Activated CD8-positive, alpha-beta memory T cell treated with anti-CD3 and anti-CD28 coated beads, Interleukin-2, amount 10 ng/mL, durations not matched to agents 7 days and 5 days (primary cell): ENCODE results near the gene DBH. TPM values are rescaled to one million over a fixed set of nuclear protein-coding genes. Genes with fewer than 3 reads are reported as not detected.

Source experiments
- ATAC-seq: fragments of 150-1000 bp; cut with Tn5 transposase; one replicate; pipeline ENCODE4 v1.10.0; 2021; ENCODE audit warnings: moderate library complexity
- CTCF ChIA-PET: fragments of 350-600 bp; sonication (Branson Sonifier 250); formaldehyde crosslinking; loops from one replicate; lab custom pipeline; 2021; ENCODE audit warnings: antibody characterized with exemption; lab: Charles Lee
- DNase-seq: peaks from one replicate; pipeline ENCODE4 v3.0.0-alpha.2; 2020
- H3K27ac Mint-ChIP-seq: one replicate; pipeline ENCODE4 v1.8.0; 2021; ENCODE audit warnings: mild to moderate bottlenecking, mixed read lengths
- H3K27me3 Mint-ChIP-seq: one replicate; pipeline ENCODE4 v1.8.0; 2021; ENCODE audit warnings: mixed read lengths
- H3K36me3 Mint-ChIP-seq: one replicate; pipeline ENCODE4 v1.8.0; 2021; ENCODE audit warnings: mild to moderate bottlenecking, mixed read lengths
- H3K4me1 Mint-ChIP-seq: one replicate; pipeline ENCODE4 v1.8.0; 2021; ENCODE audit warnings: mixed read lengths
- H3K4me3 Mint-ChIP-seq: one replicate; pipeline ENCODE4 v1.8.0; 2021; ENCODE audit warnings: mild to moderate bottlenecking, moderate library complexity, mixed read lengths
- H3K9me3 Mint-ChIP-seq: one replicate; pipeline ENCODE4 v1.8.0; 2022; ENCODE audit warnings: low read depth, mixed read lengths
- total RNA-seq, 2 experiments: library from RNA; stranded (reverse); gene quantifications; one replicate each; pipeline ENCODE4 v1.2.3, GENCODE V29; 2021

The DBH gene
- total RNA-seq, 2 experiments from 2014 or later = not detected

DNA sequence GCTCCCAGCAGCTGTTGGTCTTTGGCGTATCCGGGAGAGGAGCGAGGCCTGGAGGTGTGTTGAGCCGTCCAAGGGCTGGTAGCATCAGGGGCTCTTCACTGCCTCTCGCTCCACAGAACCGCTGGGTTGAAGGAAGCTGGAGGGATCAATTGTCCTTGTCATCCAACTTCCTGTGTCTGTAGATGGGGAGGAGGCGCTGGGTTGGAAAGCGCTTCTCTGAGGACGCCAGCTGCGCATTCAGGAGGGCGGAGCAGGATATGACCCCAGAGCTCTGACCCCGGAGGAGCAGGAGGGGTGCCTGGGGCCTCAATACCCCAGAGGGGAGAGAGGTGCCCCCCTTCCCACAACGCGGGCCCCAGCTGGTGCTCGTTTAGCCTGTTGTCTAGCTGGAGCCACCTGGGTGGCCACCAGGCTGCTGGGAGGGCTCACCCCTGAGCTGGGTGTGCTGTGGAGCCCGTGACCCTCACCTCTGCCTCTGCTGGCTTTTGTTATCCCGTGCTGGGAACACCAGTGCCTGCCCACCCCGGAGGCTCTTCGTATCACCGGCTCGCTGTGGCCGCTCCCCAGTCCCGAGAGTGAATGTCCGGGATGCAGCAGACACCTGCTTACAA lies 2.0 kb upstream of the DBH start:
- CTCF ChIA-PET = interaction anchor here (1.5 to 1.6 kb wide), 3 partner anchors 20 to 109 kb away, joined by 3 to 6 read pairs (median 4); no protein-coding TSS in a partner anchor
- no peak for DNase-seq
- Mint-ChIP-seq H3K27me3 (peaks cover 2% of the 10 kb centered on the region), H3K4me3 (no peak overlapping the region), H3K9me3 (no peaks in the 10 kb centered on the region), H3K4me1 (no peaks in the 10 kb centered on the region), H3K27ac (no peak overlapping the region), H3K36me3 (no peaks in the 10 kb centered on the region)
- no peak for ATAC-seq

DNA sequence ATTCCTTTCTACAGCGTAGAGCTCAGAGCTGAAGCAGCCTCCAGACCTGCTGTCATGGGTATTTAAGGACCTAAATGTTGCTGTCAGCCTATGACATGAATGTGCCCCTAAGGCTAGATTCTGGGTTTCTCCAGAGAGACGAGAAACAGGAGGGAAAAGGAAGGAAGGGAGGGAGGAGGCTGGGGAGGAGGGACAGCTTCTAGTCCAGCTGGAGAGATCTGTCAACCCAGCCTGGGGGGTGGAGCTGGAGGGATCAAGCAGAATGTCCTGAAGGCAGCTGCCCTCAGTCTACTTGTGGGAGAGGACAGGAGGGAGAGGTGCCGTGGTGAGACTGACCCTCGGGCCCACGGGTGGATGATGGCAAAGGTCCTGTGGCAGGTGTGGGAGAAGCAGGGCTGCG lies 1.1 kb upstream of the DBH start:
- ATAC-seq (no peak), DNase-seq (no peak)
- Mint-ChIP-seq H3K4me1 (no peaks in the 10 kb centered on the region), H3K36me3 (no peaks in the 10 kb centered on the region), H3K9me3 (no peaks in the 10 kb centered on the region), H3K4me3 (no peak overlapping the region), H3K27me3 (peaks cover 4% of the 10 kb centered on the region), H3K27ac (no peak overlapping the region)
- CTCF ChIA-PET = interaction anchor here (1.5 to 1.6 kb wide), 3 partner anchors 20 to 108 kb away, joined by 3 to 6 read pairs (median 4); no protein-coding TSS in a partner anchor

DNA sequence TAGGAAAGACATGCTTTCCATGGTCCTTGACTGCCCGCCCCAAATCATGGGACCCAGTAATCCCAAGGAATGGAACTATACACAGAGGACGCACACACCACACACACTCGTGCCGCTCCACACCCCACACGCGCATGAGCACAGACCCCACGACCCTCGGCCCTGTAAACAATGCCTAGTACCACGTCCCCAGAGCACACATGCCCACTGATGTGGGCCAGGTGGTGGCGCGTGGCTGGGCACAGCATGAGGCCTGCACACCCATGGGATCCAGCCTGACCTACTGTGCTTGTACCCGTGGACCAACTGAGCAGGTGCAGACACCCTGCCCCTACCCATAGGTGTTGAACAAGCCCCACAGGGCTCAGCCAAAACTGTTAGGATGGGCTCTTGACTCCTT lies 739 bp downstream of the DBH start:
- ATAC-seq (no peak), DNase-seq (no peak)
- CTCF ChIA-PET = interaction anchor here (0.5 kb wide), 1 partner anchor 256 kb away, joined by 3 read pairs; no protein-coding TSS in a partner anchor
- Mint-ChIP-seq H3K4me3 (no peak overlapping the region), H3K36me3 (no peaks in the 10 kb centered on the region), H3K27ac (no peak overlapping the region), H3K4me1 (no peaks in the 10 kb centered on the region), H3K27me3 (peaks cover 2% of the 10 kb centered on the region), H3K9me3 (no peaks in the 10 kb centered on the region)

DNA sequence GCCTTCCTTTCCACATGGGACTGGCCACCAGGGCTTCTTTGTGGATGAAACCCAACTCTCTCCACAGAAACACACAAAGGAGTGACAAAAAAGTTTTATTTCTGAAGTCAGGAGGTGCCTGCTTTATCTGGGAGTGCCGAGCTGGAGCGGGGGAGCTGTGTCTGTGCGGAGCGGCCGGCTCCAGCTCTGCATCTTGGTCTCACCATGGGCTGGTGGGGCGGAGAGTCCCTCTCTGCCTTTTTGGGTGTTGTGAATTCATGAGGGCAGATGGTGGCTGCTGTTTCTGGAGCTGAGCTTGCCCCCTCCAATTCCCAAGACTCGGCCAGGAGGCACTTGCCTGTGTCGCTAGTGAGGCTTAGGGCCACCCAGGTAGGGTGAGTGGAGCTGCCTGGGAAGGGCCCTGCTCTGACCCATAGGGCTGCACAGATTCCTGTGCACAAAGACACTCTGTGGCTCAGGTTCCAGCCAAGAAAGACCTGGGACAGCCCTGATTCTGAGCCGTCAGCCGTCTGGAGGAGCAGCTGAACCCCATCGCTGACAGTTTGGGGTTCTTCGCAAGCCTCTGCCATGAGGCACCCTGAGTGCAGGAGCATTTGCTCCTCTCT lies 1.4 kb downstream of the DBH start:
- DNase-seq (no peak), ATAC-seq (no peak)
- Mint-ChIP-seq H3K4me1 (no peaks in the 10 kb centered on the region), H3K36me3 (no peaks in the 10 kb centered on the region), H3K4me3 (no peak overlapping the region), H3K27me3 (peaks cover 2% of the 10 kb centered on the region), H3K9me3 (no peaks in the 10 kb centered on the region), H3K27ac (no peak overlapping the region)
- CTCF ChIA-PET = interaction anchor here (0.5 kb wide), 1 partner anchor 257 kb away, joined by 3 read pairs; no protein-coding TSS in a partner anchor

DNA sequence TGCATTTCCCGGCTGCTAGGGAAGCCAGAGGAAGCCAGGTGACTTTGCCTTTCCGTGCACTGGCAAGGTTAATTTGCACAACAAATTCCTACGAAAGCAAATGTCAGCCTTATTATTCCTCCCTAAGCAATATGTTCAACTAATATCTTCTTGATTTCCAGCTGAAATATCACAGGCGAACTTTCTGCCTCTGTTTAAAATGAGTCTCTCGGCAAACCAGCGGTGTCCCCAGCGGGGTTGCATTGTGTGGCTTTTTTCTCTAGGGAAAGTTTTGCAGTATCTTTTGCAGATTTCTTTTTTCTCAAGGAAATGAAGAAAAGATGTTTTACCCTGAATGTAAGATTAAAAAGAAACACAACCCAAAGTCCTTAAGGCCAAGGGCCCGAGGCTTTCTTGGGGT lies 1.9 kb downstream of the DBH start:
- CTCF ChIA-PET = no interaction called here
- H3K27me3 Mint-ChIP-seq = peaks cover 2% of the 10 kb centered on the region

DNA sequence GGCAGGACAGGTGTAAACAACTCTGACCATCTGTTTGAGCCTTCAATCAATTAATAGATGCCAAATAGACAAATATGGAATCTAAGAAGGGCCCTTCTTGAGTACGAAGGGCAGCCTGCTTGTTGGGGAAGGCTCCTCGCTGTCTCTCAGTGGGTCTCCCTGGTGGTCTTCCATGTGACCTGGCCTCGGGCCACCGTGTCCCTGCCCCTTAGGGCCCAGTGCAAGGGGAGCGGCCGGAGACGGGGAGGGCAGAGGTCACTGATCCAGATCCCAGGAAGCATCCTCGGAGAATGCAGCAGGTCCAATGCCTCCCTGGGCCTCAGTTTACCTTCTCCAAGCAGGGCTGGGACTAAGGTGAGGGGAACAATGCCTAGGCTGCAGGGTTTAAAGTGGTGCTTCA lies 2.5 kb downstream of the DBH start:
- CTCF ChIA-PET = no interaction called here
- ATAC-seq (no peak), DNase-seq (no peak)
- Mint-ChIP-seq H3K4me3 (no peak overlapping the region), H3K27me3 (peaks cover 2% of the 10 kb centered on the region), H3K9me3 (no peaks in the 10 kb centered on the region), H3K27ac (no peak overlapping the region), H3K36me3 (no peaks in the 10 kb centered on the region), H3K4me1 (no peaks in the 10 kb centered on the region)

More for the DNA sequence above, 1.9 kb downstream of the DBH start:
- DNase-seq = no peak
- no peak overlapping the region for H3K4me3 Mint-ChIP-seq
- H3K9me3 Mint-ChIP-seq = no peaks in the 10 kb centered on the region
- no peak for ATAC-seq
- no peak overlapping the region for H3K27ac Mint-ChIP-seq
- no peaks in the 10 kb centered on the region for H3K4me1 Mint-ChIP-seq
- H3K36me3 Mint-ChIP-seq = no peaks in the 10 kb centered on the region

DNA sequence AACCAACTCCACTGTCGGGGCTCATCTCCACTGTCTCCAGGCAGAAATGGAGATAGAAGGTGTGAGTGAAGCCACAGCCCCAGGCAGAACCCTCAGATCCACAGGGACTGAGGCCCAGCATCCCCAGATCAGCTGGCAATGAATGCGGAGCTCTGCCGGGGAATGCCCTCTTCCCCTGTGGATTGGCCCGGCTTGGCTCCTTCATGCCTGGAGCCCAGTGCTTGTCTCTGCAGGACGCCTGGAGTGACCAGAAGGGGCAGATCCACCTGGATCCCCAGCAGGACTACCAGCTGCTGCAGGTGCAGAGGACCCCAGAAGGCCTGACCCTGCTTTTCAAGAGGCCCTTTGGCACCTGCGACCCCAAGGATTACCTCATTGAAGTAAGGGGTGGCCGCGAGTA lies 3.5 kb downstream of the DBH start:
- no peaks in the 10 kb centered on the region for H3K9me3 Mint-ChIP-seq
- H3K4me1 Mint-ChIP-seq = no peaks in the 10 kb centered on the region
- no peaks in the 10 kb centered on the region for H3K36me3 Mint-ChIP-seq
- no peak overlapping the region for H3K4me3 Mint-ChIP-seq
- no peak overlapping the region for H3K27ac Mint-ChIP-seq
- CTCF ChIA-PET = no interaction called here
- ATAC-seq = no peak
- DNase-seq = no peak
- peaks cover 2% of the 10 kb centered on the region for H3K27me3 Mint-ChIP-seq

DNA sequence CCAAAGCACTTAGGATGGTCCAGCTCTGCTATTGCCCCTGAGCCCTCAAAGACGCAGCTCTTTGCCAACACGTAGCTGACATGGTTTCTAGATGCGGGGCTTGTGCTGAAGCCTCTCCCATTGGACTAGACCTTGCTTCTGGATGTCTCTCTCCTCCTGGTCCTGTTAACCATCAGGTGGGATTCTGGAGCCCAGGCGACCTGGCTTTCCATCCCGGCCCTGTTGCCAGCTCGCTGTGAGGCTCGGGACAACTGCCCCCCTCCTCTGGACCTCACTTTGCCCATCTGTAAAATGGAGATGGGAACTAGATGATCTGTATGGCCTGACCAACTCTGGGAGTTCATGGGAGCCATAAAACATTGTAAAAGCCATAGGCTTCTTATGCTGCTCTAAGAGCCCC lies 4.0 kb downstream of the DBH start:
- H3K27ac Mint-ChIP-seq = no peak overlapping the region
- no peak overlapping the region for H3K4me3 Mint-ChIP-seq
- DNase-seq (no peak), ATAC-seq (no peak)
- no peaks in the 10 kb centered on the region for H3K4me1 Mint-ChIP-seq
- no peaks in the 10 kb centered on the region for H3K36me3 Mint-ChIP-seq
- no peaks in the 10 kb centered on the region for H3K9me3 Mint-ChIP-seq
- H3K27me3 Mint-ChIP-seq = peaks cover 2% of the 10 kb centered on the region
- CTCF ChIA-PET = no interaction called here

DNA sequence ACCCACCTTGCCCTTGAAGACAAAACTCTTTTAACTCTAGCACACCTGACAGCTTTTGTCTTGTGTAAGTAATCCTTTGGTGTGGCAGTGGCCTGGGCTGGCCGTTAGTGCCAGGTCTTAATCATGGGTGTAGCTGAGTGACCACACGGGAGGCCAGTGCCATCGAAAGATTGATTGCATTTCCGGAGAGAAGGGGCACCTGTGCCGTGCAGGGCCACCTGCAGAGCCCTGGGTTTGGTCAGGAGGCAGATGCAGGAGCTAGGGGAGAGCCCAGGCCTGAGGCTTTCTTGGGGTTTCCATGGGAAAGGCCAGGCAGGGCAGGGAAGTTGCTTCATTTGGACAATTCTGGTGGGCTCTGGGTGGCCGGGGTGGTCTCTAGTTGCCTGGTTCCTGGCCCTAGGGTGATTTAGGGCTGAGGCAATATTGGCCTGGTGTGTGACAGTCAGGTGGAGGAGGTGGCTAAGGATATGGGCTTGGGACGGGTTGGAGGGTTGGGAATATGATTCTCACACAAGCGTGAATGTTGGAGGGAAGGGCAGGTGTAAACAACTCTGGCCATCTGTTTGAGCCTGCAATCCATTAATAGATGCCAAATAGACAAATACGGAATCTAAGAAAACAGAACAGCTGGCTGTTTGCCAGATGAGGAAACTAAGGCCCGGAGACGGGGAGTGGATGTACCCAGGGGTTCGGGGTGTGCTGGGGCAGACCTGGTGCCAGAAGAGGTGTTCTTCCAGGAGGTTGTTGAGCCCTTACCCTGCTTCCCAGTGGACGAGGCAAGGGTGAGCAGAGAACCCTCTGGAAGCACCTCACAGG lies 4.6 kb downstream of the DBH start:
- Mint-ChIP-seq H3K4me3 (no peak overlapping the region), H3K27me3 (peaks cover 2% of the 10 kb centered on the region), H3K9me3 (no peaks in the 10 kb centered on the region), H3K27ac (no peak overlapping the region), H3K4me1 (no peaks in the 10 kb centered on the region), H3K36me3 (no peaks in the 10 kb centered on the region)
- no peak for ATAC-seq
- DNase-seq = no peak
- CTCF ChIA-PET = no interaction called here

DNA sequence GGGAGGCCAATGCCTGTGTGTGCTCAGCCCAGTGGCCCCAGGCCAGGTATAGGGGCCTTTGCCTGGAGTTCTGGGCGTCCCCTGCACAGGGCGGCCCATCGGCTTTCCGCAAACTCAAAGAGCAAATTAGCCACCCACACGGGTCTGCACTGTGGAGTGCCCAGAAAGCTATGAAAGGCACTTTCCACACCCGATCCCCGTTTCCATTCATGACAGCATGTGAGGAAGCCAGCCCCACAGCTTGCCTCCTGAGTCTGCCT lies 5.2 kb downstream of the DBH start:
- no peaks in the 10 kb centered on the region for H3K36me3 Mint-ChIP-seq
- no peak overlapping the region for H3K4me3 Mint-ChIP-seq
- ATAC-seq (no peak), DNase-seq (no peak)
- H3K4me1 Mint-ChIP-seq = no peaks in the 10 kb centered on the region
- CTCF ChIA-PET = no interaction called here
- H3K27me3 Mint-ChIP-seq = peaks cover 2% of the 10 kb centered on the region
- H3K27ac Mint-ChIP-seq = no peak overlapping the region
- no peaks in the 10 kb centered on the region for H3K9me3 Mint-ChIP-seq

DNA sequence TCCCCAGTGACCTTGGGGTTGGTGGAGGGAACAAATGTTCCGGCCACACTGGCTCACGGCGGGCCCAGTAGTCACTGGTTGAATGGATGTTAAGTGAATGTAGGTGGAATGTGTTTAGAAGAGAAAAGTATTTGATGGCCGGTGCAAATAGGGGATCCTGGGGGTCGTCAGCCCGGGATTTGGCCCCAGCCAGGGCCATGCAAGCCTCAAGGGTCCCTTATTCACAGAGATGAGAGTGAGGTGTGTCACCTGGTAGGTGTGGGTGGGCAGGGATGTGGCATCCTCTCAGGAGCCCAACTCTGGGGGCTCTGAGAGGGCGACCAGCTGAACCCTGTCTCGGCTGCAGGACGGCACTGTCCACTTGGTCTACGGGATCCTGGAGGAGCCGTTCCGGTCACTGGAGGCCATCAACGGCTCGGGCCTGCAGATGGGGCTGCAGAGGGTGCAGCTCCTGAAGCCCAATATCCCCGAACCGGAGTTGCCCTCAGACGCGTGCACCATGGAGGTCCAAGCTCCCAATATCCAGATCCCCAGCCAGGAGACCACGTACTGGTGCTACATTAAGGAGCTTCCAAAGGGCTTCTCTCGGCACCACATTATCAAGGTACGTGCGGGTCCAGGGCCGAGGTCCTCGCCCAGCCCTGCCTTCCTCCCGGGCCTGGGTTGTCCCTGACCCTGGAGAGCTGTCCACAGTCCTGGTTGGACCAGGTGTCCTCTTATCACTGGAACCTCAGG lies 5.9 kb downstream of the DBH start:
- ATAC-seq = no peak

DNA sequence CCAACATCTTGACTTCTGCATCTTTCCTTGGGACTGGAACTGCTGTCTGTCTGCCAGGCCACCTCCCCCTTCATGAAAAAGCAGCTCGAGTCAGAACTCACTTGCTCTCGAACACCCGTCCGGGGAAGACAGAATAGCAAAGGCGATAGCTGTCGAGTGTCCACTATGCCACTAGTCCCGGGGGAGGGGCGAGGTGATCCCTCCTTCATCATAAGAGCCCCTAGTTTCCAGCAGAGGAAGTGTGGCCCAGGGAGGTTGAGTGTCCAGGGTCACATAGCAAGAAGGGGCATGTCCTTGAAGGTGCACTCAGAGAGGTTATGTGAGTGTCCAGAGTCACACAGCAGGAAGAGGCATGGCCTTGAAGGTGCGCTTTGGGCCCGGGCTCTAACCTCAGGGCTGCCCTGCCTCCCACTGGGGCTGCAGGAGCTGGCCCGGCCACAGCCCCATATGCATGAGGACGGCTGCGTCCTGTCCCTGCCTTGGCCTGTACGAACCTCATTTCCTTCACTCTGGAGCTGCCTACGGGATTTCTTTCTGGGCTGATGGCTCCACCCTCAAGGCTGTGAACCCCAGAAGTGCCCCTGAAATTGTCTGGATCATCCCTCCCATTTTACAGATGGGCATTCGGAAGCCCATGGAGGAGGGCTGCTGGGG lies 6.7 kb downstream of the DBH start:
- CTCF ChIA-PET = interaction anchor here (1.1 kb wide), 1 partner anchor 41 kb away, joined by 3 read pairs; no protein-coding TSS in a partner anchor
- H3K27ac Mint-ChIP-seq = no peak overlapping the region
- H3K36me3 Mint-ChIP-seq = no peaks in the 10 kb centered on the region
- no peak for DNase-seq
- no peak for ATAC-seq
- no peaks in the 10 kb centered on the region for H3K9me3 Mint-ChIP-seq
- H3K4me3 Mint-ChIP-seq = no peak overlapping the region
- peaks cover 2% of the 10 kb centered on the region for H3K27me3 Mint-ChIP-seq
- no peaks in the 10 kb centered on the region for H3K4me1 Mint-ChIP-seq

More for the DNA sequence above, 5.9 kb downstream of the DBH start:
- CTCF ChIA-PET = no interaction called here
- H3K27ac Mint-ChIP-seq = no peak overlapping the region
- peaks cover 2% of the 10 kb centered on the region for H3K27me3 Mint-ChIP-seq
- H3K4me1 Mint-ChIP-seq = no peaks in the 10 kb centered on the region
- no peaks in the 10 kb centered on the region for H3K36me3 Mint-ChIP-seq
- no peaks in the 10 kb centered on the region for H3K9me3 Mint-ChIP-seq
- no peak for DNase-seq
- H3K4me3 Mint-ChIP-seq = no peak overlapping the region

DNA sequence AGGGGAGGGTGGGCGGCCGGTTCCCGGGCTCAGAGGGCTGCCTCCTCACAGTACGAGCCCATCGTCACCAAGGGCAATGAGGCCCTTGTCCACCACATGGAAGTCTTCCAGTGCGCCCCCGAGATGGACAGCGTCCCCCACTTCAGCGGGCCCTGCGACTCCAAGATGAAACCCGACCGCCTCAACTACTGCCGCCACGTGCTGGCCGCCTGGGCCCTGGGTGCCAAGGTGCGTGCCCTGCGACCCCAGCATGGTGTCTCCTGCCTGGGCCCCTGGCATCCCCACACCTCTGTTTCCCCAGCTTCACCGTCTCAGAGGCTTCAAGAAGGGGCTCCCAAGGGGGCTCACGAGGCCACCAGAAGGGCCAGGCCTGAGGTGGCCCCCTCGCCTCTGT lies 7.2 kb downstream of the DBH start:
- Mint-ChIP-seq H3K4me1 (no peaks in the 10 kb centered on the region), H3K27ac (no peak overlapping the region), H3K27me3 (peaks cover 2% of the 10 kb centered on the region), H3K36me3 (no peaks in the 10 kb centered on the region), H3K4me3 (no peak overlapping the region), H3K9me3 (no peaks in the 10 kb centered on the region)
- DNase-seq = no peak
- no peak for ATAC-seq
- CTCF ChIA-PET = interaction anchor here (1.1 kb wide), 1 partner anchor 40 kb away, joined by 3 read pairs; no protein-coding TSS in a partner anchor
